ENCODE measurements around the gene CHERP. TPM values are rescaled to one million over a fixed set of nuclear protein-coding genes. Genes with fewer than 3 reads are reported as not detected.

CHERP gene
- total and polyA plus RNA-seq, 2 donors (not counting 1 experiment from before 2014, with no cell fraction given) = 38.3 to 98.9 TPM

GRCh38 chr19:16572332-16573211 lies 30.3 kb upstream of the CHERP start, which contains the start of gene SLC35E1:
TSS of gene SLC35E1 (minus strand) at chr19:16572415. CDS start at chr19:16572364, 51 bp downstream.
- Histone ChIP-seq H2AFZ (ENCODE audit: insufficient read depth, low read depth, low read length, poor library complexity, severe bottlenecking) (peak within 1 kb of the TSS; percentile 86), H4K20me1 (ENCODE audit: control insufficient read depth, insufficient read depth, low read length, poor library complexity, severe bottlenecking) (peaks cover 34% of the 10 kb centered on the region), H3K27me3 (replicated peaks in 1 of 4; ENCODE audit: control extremely low read depth in 1 of 4, control insufficient read depth in 3 of 4, insufficient read depth in 4 of 4, low read length in 3 of 4) (no peaks in the 10 kb centered on the region), H3K9ac (ENCODE audit: low read length) (peak within 1 kb of the TSS; percentile 96), H3K4me1 (ENCODE audit: control insufficient read depth in 2 of 2, insufficient read depth in 2 of 2, low read length in 2 of 2) (peaks cover 27 to 39% of the 10 kb centered on the region in 2 donors), H3K4me3 (ENCODE audit: control extremely low read depth in 1 of 5, extremely low read depth in 1 of 5, insufficient read depth in 1 of 5, low read depth in 2 of 5, low read length in 4 of 5) (peak within 1 kb of the TSS; percentile 75 to 97 (median 88)), H3K36me3 (replicated peaks in 1 of 2; ENCODE audit: control extremely low read depth in 1 of 2, control insufficient read depth in 1 of 2, extremely low read depth in 1 of 2, insufficient read depth in 2 of 2, low read length in 1 of 2) (peaks cover 0 to 47% of the 10 kb centered on the region in 2 experiments), H3K4me2 (replicated peaks; ENCODE audit: low read depth, low read length, poor library complexity, severe bottlenecking) (peak within 1 kb of the TSS; percentile 90), H3K27ac (ENCODE audit: low read length in 2 of 2) (peak within 1 kb of the TSS; percentile 79 to 96), H3K9me3 (ENCODE audit: control extremely low read depth in 1 of 3, control insufficient read depth in 2 of 3, insufficient read depth in 1 of 3, low read length in 2 of 3) (no peaks in the 10 kb centered on the region), H3K79me2 (ENCODE audit: control insufficient read depth, insufficient read depth, low read length) (peaks cover 89% of the 10 kb centered on the region)
- CTCF ChIA-PET = interaction anchor here (1.4 to 4.2 kb wide), 3 partner anchors 10 to 15 kb away, joined by 5 to 26 read pairs (median 18); no protein-coding TSS in a partner anchor
- DNase-seq (peak; percentile 94), ATAC-seq (ENCODE audit: low read depth) (peak; percentile 92)
- Mint-ChIP-seq H3K27ac (peak within 1 kb of the TSS; percentile 98), H3K9me3 (ENCODE audit: insufficient read depth) (no peaks in the 10 kb centered on the region), H3K4me1 (peaks cover 46% of the 10 kb centered on the region), H3K4me3 (peak within 1 kb of the TSS; percentile 98), H3K27me3 (no peaks in the 10 kb centered on the region)
- intact Hi-C loops (cut with micrococcal nuclease) = loop anchor here (1.0 kb wide), 6 partner anchors 12 to 88 kb away; partner anchors contain the start of genes C19orf44, CALR3, CHERP and MED26
- WGBS (ENCODE audit: insufficient coverage) = under 1% methylated on average over 83 of the region's 83 CpGs
- TF ChIP-seq, protein P1, sequence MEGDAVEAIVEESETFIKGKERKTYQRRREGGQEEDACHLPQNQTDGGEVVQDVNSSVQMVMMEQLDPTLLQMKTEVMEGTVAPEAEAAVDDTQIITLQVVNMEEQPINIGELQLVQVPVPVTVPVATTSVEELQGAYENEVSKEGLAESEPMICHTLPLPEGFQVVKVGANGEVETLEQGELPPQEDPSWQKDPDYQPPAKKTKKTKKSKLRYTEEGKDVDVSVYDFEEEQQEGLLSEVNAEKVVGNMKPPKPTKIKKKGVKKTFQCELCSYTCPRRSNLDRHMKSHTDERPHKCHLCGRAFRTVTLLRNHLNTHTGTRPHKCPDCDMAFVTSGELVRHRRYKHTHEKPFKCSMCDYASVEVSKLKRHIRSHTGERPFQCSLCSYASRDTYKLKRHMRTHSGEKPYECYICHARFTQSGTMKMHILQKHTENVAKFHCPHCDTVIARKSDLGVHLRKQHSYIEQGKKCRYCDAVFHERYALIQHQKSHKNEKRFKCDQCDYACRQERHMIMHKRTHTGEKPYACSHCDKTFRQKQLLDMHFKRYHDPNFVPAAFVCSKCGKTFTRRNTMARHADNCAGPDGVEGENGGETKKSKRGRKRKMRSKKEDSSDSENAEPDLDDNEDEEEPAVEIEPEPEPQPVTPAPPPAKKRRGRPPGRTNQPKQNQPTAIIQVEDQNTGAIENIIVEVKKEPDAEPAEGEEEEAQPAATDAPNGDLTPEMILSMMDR (IDR thresholded peaks at IDR 0.05) = no peak
- TF ChIP-seq EZH2 (IDR thresholded peaks at IDR 0.05; ENCODE audit: borderline replicate concordance, insufficient read depth, low read depth, low read length, poor library complexity, severe bottlenecking) = no peak
- POLR2A ChIA-PET = interaction anchor here (0.5 to 4.5 kb wide), 5 partner anchors 13 to 646 kb away, joined by 3 to 73 read pairs (median 6); partner anchors contain the start of gene MED26
